ENCODE measurements around the gene FBXW8. TPM values are rescaled to one million over a fixed set of nuclear protein-coding genes. Genes with fewer than 3 reads are reported as not detected.

FBXW8 gene
- total and polyA plus RNA-seq, 4 donors: 1.9 to 7.1 (median 4.9) TPM

GRCh38 chr12:117018685-117019084 lies 107.9 kb downstream of the FBXW8 start (continued):
- TF ChIP-seq CTCF (IDR thresholded peaks at IDR 0.05; ENCODE audit: low read depth, low read length, missing input control): no peak

- Histone ChIP-seq H3K4me3 (ENCODE audit: low read depth in 1 of 3, low read length in 3 of 3) (no peak overlapping the region), H3K9me3 (ENCODE audit: control insufficient read depth in 4 of 4, low read length in 3 of 4) (no peaks in the 10 kb centered on the region), H3K4me1 (ENCODE audit: control insufficient read depth in 4 of 4, insufficient read depth in 4 of 4, low read length in 3 of 4) (no peaks in the 10 kb centered on the region), H3K36me3 (ENCODE audit: control insufficient read depth in 4 of 4, insufficient read depth in 3 of 4, low read depth in 1 of 4, low read length in 3 of 4) (peaks cover 0 to 27% (median 19%) of the 10 kb centered on the region in 4 donors), H3K27me3 (ENCODE audit: control insufficient read depth in 4 of 4, insufficient read depth in 4 of 4, low read length in 3 of 4) (no peaks in the 10 kb centered on the region), H3K27ac (ENCODE audit: low read depth in 1 of 2, low read length in 2 of 2) (no peak overlapping the region), H3K9ac (ENCODE audit: low read depth in 1 of 2, low read length in 2 of 2) (no peak overlapping the region)
- no peak for DNase-seq (ENCODE audit: low spot score)
- TF ChIP-seq EGR1 (IDR thresholded peaks at IDR 0.05; ENCODE audit: low read depth in 2 of 2): no peak
- WGBS: 97% methylated on average over 12 of the region's 12 CpGs
Measured at GRCh38 chr12:117019866-117020265, 109.1 kb downstream of the FBXW8 start.

- Histone ChIP-seq H3K9ac (ENCODE audit: low read depth in 1 of 2, low read length in 2 of 2) (no peak overlapping the region), H3K4me3 (ENCODE audit: low read depth in 1 of 3, low read length in 3 of 3) (no peak overlapping the region), H3K27me3 (ENCODE audit: control insufficient read depth in 4 of 4, insufficient read depth in 4 of 4, low read length in 3 of 4) (no peaks in the 10 kb centered on the region), H3K9me3 (ENCODE audit: control insufficient read depth in 4 of 4, low read length in 3 of 4) (no peaks in the 10 kb centered on the region), H3K27ac (ENCODE audit: low read depth in 1 of 2, low read length in 2 of 2) (no peak overlapping the region), H3K36me3 (ENCODE audit: control insufficient read depth in 4 of 4, insufficient read depth in 3 of 4, low read depth in 1 of 4, low read length in 3 of 4) (peaks cover 0 to 29% (median 17%) of the 10 kb centered on the region in 4 donors), H3K4me1 (ENCODE audit: control insufficient read depth in 4 of 4, insufficient read depth in 4 of 4, low read length in 3 of 4) (peaks cover 0 to 4% (median 0%) of the 10 kb centered on the region in 4 donors)
- 90% methylated on average over 12 of the region's 12 CpGs for WGBS
- no peak for DNase-seq (ENCODE audit: low spot score)
- TF ChIP-seq EGR1 (IDR thresholded peaks at IDR 0.05; ENCODE audit: low read depth in 2 of 2): no peak
Measured at GRCh38 chr12:117020536-117021220, 109.9 kb downstream of the FBXW8 start.

- TF ChIP-seq HNF4G (IDR thresholded peaks at IDR 0.05): no peak
- no peak for TF ChIP-seq TAF1 (conservative IDR thresholded peaks at IDR 0.05)
- TF ChIP-seq HNF4A (conservative IDR thresholded peaks at IDR 0.05): no peak
- no peak for TF ChIP-seq YY1 (IDR thresholded peaks at IDR 0.05)
- TF ChIP-seq ZBTB33 (IDR thresholded peaks at IDR 0.05): no peak
- no peak for TF ChIP-seq NR2F2 (IDR thresholded peaks at IDR 0.05)
- no peak for TF ChIP-seq EGR1 (IDR thresholded peaks at IDR 0.05; ENCODE audit: low read depth in 2 of 2)
- no peak for TF ChIP-seq SP1 (IDR thresholded peaks at IDR 0.05)
- no peak for TF ChIP-seq RAD21 (IDR thresholded peaks at IDR 0.05)
- TF ChIP-seq GABPA (IDR thresholded peaks at IDR 0.05 in 1 of 2, conservative IDR thresholded peaks at IDR 0.05 in 1 of 2): no peak
- no peak for TF ChIP-seq RXRA (IDR thresholded peaks at IDR 0.05)
- no peak for TF ChIP-seq CTCF (IDR thresholded peaks at IDR 0.05; ENCODE audit: low read depth, low read length, missing input control)
- 93% methylated on average over 6 of the region's 6 CpGs for WGBS
- Histone ChIP-seq H3K27me3 (ENCODE audit: control insufficient read depth in 4 of 4, insufficient read depth in 4 of 4, low read length in 3 of 4) (no peaks in the 10 kb centered on the region), H3K4me3 (ENCODE audit: low read depth in 1 of 3, low read length in 3 of 3) (no peak overlapping the region), H3K27ac (ENCODE audit: low read depth in 1 of 2, low read length in 2 of 2) (no peak overlapping the region), H3K9me3 (ENCODE audit: control insufficient read depth in 4 of 4, low read length in 3 of 4) (no peaks in the 10 kb centered on the region), H3K36me3 (ENCODE audit: control insufficient read depth in 4 of 4, insufficient read depth in 3 of 4, low read depth in 1 of 4, low read length in 3 of 4) (peaks cover 4 to 36% (median 16%) of the 10 kb centered on the region in 4 donors), H3K4me1 (ENCODE audit: control insufficient read depth in 4 of 4, insufficient read depth in 4 of 4, low read length in 3 of 4) (peaks cover 0 to 4% (median 0%) of the 10 kb centered on the region in 4 donors), H3K9ac (ENCODE audit: low read depth in 1 of 2, low read length in 2 of 2) (no peak overlapping the region)
- no peak for DNase-seq (ENCODE audit: low spot score)
Measured at GRCh38 chr12:117022465-117022864, 111.7 kb downstream of the FBXW8 start.

All from liver (tissue), 9 donors.